ENCODE results near the gene CLC.
"Not testable (repeated sequence)": the region's sequence is repeated elsewhere in the genome, so short reads cannot be mapped to it uniquely, and the experiment has no call there.

The CLC gene

DNA sequence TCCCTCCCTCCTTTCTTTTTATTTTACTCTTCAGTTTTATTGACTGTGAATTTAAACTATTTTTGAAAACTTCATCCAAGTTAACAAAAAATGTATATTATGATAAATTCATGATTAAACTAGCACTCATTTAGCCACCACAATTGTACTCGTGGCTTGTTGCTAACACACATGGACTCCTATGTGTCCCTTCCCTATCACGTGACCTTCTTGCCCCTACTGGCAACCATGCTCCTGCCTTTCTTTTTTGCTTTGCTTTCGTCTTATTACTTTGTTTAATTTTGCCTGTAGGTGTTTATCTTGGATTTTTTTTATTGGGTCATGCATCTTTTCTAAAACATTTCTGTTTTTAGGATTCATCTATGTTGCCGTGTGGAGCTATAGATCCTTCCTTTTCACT lies 8.2 kb downstream of the CLC start:
- DNase-seq (ENCODE audit: low read depth in 2 of 2), result no peak

DNA sequence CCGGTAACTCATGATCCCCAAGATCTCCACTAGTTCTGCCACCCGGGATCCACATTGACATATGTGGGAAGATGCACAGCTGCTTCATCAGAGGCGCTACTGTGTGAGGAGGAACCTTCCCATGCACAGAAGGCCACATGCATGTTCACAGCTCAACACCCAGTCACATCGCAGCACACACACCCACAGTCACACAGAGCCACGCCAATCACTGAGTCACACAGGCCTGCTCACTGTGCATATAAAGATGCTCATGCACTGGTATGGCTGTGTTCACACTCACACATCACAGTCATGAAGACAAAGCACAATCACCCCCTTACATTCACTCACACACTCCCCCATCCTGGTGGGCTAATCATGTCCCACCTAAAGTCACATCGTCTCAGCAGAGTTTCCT lies 9.8 kb downstream of the CLC start:
- DNase-seq (ENCODE audit: low read depth in 2 of 2), result no peak

DNA sequence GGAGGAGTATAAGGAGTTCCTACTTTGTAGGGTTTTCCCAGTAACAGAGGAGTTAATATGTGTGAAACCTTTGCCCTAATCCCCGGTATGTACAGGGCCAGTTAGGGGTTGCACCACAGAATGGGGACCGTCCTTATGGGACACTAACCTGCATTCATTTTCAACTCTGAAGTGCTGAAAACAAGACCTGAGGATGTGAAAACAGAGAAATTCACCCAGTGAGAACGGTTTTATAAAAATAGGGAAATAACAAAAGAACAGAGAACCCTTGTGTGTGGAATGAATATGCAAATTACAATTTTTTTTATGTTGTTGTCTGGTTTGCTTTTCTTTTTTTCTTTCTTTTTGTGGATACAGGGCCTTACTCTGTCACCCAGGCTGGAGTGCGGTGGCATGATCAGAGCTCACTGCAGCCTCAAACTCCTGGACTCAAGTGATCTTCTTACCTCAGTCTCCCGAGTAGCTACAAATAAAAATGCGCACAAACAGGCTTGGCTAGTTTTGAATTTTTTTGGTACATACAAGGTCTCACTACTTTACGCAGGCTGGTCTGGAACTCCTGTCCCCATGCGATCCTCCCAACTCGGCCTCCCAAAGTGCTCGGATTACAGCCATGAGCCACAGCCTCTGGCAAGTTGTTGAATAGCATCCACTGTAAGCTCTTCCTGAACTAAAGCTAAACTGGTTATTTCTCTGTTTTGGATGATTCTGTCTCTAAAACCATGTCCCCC lies 10.6 kb downstream of the CLC start:
- DNase-seq (ENCODE audit: low read depth in 2 of 2), result no peak

DNA sequence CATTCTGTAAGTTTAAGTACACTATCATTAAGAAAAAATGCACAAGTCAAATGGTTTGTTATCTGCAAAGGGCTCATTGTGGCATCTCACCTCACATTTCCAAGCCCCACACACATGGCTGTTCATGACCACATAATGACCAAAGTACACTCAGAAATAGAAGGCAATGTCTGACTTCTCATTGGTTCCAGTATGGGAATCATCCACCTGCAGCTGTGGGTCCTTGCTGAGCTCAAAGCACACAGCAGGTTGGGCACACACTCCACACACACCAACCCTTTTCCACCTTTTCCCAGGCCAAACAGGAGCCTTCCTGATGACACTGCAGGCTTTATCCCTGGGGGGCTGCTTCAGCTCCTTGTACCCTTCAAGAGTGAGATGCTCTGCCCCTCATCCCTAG lies 11.8 kb downstream of the CLC start:
- DNase-seq (ENCODE audit: low read depth in 2 of 2), result no peak

DNA sequence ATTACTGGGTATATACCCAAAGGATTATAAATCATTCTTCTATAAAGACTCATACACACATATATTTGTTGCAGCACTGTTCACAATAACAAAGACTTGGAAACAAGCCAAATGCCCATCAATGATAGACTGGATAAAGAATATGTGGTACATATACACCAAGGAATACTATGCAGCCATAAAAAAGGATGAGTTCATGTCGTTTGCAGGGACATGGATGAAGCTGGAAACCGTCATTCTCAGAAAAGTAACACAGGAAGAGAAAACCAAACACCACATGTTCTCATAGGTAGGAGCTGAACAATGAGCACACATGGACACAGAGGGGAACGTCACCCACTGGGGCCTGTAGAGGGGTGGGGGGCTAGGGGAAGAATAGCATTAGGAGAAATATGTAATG lies 17.7 kb downstream of the CLC start:
- not testable (repeated sequence) for DNase-seq (ENCODE audit: low read depth in 2 of 2)

GRCh38 chr19:39710333-39710890 lies 27.4 kb downstream of the CLC start:
- no peak for DNase-seq (ENCODE audit: low read depth in 2 of 2)

GRCh38 chr19:39709026-39709872 lies 28.6 kb downstream of the CLC start:
- no peak for DNase-seq (ENCODE audit: low read depth in 2 of 2)

DNA sequence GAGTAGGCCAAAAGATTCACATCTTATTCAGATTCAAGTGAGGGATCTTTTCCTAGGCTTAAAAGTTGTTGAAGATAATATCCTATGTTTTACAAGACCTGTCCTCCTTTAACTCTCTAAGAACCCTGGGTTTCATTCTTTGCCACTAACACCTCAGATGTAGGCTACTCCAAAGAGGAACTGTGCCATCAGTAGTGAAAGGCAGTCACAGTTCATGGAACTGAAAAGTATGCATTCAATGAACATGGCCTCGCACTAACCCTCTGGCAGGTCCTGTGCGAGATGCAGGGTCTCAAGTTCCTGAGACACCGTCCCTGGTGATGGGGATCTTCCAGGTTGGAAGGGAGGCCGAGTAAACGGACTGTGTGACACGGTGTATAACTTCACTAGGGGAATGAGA lies 29.2 kb downstream of the CLC start:
- no peak for DNase-seq (ENCODE audit: low read depth in 2 of 2)

DNA sequence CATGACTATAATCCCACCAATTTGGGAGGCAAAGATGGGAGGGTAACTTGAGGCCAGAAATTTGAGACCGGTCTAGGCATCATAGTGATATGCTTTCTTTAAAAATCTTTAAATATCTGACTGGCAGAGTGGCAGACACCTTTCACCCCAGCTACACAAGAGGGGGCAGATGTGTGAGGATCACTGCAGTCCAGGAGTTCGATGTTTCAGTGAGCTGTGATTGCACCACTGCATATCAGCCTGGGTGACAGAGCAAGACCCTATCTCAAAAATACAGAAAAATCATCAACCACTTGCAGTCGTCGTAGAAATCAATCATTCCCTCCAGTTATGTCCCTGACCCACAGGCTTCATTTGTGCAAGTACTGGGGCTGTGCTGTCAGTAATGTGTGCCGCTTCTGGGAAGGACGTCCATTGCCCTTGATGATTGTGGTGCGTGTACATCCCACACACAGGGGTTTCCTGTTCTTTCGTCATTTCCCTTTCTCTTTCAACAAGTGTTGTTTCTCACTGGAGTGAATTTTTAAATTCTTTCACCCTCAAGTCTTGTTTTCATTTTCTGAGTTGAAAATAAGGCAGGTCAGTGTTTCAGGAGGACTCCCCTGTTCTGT lies 32.1 kb downstream of the CLC start:
- no peak for DNase-seq (ENCODE audit: low read depth in 2 of 2)

DNA sequence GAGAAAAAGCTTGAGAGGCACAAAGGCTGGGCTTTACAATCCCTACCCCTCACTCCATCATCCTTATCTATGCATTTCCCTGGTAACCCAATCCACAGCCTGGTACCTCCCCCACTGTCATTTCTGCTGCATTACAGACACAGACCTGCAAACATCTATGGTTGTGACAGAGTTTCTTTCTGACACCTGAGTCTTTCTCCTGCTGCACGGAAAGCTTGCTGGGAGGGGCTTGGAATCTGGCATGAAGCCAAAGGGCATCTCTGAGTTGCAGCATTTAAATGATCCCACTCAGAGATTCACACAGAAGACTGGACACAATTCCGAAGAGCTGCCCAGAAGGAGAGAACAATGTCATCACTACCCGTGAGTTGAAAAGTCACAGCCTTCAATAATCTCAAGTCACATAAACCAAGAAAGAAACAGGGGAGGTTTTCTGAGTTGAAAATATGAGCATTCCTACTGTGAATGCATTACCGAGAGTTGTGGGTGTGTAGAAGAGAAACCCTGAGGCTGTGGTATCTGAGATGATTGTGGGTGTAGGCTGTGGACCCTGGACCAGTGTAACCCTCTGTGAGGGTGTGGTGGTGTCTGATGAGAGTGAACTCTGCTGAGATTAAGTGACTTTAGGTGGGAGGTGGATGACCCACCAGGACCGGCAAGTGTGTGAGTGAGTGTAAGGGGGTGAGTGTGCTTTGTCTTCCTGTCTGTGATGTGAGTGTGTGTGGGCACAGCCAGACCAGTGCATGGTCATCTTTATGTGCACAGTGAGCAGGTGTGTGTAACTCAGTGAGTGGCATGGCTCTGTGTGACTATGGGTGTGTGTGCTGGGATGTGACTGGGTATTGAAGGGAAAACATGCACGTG lies 33.4 kb downstream of the CLC start, which contains the start of gene LGALS14:
LGALS14 (plus strand) TSS at position 301 of the 864 bp plus-strand sequence; CDS start at position 349, 48 bp downstream.
- no peak for DNase-seq (ENCODE audit: low read depth in 2 of 2)

DNA sequence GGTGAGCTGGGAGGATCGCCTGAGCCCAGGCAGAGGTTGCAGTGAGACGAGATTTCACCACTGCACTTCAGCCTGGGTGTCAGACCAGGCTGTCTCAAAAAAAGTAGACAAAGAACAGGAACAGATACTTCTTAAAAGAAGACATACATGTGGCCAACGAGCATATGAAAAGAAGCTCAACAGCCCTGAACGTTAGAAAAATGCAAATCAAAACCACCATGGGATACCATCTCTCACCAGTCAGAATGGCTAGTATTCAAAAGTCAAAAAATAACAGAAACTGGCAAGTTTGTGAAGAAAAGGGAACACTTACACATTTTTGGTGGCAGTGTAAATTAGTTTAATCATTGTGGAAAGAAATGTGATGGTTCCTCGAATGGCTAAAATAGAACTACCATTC lies 36.5 kb downstream of the CLC start:
- DNase-seq (ENCODE audit: low read depth in 2 of 2), result no peak

DNA sequence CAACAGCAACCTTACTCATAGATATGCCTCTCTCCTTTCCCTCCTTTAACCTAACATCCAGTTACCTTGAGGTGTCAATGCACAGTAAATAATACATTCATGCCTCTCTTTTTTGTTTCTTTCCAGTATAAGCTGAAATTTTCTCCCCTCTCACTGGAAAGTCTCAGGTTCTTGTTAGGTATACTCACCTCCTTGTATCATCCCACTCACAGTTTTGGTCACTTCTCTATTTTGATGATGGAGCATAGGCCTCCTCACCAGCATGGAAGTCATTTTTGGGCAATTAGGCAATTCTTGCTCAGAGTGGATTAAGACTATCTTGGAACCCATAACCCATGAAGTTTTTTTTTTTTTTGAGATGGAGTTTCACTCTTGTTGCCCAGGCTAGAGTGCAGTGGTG lies 39.3 kb downstream of the CLC start:
- no peak for DNase-seq (ENCODE audit: low read depth in 2 of 2)

DNA sequence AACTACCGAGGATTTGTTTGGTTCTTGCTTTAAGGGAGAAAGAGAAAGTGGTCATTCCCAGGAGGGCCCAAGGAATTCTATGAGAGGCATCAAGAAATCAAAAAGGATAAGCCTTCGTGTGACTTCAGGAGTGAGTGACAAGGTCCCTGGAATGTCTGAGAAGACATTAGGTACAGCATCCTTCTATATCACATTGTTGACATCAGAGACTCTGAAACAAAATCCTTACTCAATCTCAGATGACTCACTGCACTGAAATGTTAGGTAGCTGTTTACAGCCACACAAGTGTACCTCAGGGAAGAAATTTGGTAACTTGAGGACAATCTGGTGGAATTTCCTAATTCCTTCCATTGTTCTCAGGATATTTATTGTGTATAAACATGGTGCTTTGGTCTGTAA lies 41.4 kb downstream of the CLC start:
- no peak for DNase-seq (ENCODE audit: low read depth in 2 of 2)

GRCh38 chr19:39695759-39696158 lies 42.1 kb downstream of the CLC start:
- DNase-seq (ENCODE audit: low read depth in 2 of 2), result no peak

DNA sequence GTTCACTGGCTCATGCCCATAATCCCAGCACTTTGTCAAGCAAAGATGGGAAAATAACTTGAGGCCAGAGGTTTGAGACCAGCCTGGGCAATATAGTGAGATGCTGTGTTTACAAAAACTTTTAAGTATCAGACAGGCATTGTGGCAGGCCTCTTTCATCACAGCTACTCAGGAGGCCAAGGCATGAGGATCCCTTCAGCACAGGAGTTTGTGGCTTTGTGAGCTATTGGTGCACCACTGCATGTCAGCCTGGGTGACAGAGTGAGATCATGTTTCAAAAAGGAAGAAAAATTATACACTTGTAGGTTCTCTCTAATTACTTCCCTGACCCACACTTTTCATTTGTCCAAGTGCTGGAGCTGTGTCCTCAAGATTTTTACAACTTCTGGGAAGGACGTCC lies 45.0 kb downstream of the CLC start:
- DNase-seq (ENCODE audit: low read depth in 2 of 2), result no peak

DNA sequence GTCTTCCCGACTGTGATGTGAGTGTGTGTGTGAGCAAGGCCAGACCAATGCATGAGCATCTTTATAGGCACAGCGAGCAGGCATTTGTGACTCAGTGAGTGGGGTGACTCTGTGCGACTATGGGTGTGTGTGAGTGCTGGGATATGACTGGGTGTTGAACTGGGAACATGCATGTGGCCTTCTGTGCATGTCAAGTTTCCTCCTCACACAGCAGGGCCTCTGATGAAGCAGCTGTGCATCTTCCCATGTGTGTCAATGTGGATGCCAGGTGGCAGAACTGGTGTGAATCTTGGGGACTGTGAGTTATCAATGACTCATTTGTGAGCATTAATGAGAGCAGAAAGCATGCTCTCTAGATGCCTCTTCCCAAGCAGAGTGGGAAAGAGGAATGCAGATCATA lies 45.7 kb downstream of the CLC start:
- no peak for DNase-seq (ENCODE audit: low read depth in 2 of 2)

GRCh38 chr19:39688637-39689036 lies 49.2 kb downstream of the CLC start:
- not testable (repeated sequence) for DNase-seq (ENCODE audit: low read depth in 2 of 2)

- no peak for DNase-seq (ENCODE audit: low read depth in 2 of 2)
These were observed 51.1 kb downstream of the CLC start for GRCh38 chr19:39686739-39687138.

DNA sequence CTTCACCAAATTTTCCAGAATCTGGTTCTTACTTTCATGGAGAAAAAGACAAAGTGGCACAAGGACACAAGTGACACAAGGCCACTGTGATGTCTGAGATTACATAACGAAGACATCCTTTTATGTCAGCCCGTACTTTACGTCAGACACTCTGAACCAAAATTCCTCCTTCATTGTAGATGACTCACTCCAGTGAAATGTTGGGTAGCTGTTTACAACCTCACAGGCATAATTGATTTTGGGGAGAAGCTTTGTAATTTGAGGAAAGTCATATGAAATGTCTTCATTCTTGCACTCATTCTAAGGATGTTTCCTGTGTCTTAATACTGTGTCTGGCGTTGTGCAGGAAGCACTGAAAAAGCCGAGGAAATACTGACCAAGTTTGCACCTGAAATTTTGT lies 53.6 kb downstream of the CLC start:
- DNase-seq (ENCODE audit: low read depth in 2 of 2), result no peak

- DNase-seq (ENCODE audit: low read depth in 2 of 2), result no peak
These were observed 56.4 kb downstream of the CLC start for GRCh38 chr19:39681416-39681815.
